NB4 (cell line): ENCODE measurements around the gene TMEM92.

Experiments
- DNase-seq: peaks from one replicate; pipeline ENCODE4 v3.0.0; 2010; ENCODE audit warnings: low read depth
- H3K4me3 ChIP-seq: one replicate; pipeline ENCODE4 v1.5.1; 2011; ENCODE audit warnings: mild to moderate bottlenecking, low read depth, low read length, moderate library complexity
- MYC ChIP-seq: IDR thresholded peaks from 2 replicates; pipeline ENCODE4 v1.6.1; 2011; ENCODE audit warnings: low read depth, low read length
- POLR2A ChIP-seq: IDR thresholded peaks from 2 replicates; pipeline ENCODE4 v1.6.1; 2011; ENCODE audit warnings: mild to moderate bottlenecking; ENCODE audit not compliant: insufficient read length; ENCODE audit errors: extremely low read depth
- TF ChIP-seq, protein P1 (sequence below): IDR thresholded peaks from one replicate; pipeline ENCODE4 v1.5.1; 2012; ENCODE audit warnings: low read depth, low read length
- TF ChIP-seq, protein P2 (sequence below): IDR thresholded peaks from 2 replicates; pipeline ENCODE4 v1.6.1; 2011; ENCODE audit warnings: low read depth, low read length

Gene TMEM92

DNA sequence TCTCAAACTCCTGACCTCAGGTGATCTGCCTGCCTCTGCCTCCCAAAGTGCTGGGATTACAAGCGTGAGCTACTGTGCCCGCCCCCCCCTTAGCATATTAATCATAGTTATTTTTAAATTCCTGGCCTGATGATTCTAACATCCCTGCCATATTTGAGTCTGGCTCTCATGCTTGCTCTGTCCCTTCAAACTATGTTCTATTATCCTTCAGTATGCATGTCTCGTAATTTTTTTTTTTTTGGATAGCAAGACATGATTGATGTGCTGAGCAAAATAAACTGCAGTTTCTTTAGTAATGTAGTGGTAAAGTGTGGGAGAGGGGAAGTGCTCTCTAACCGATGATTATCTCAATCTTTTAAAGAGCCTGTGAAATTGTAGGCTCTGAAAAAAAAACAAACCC, 34.3 kb upstream of the TMEM92 start:
- no peak for TF ChIP-seq MYC
- TF ChIP-seq, protein P1, sequence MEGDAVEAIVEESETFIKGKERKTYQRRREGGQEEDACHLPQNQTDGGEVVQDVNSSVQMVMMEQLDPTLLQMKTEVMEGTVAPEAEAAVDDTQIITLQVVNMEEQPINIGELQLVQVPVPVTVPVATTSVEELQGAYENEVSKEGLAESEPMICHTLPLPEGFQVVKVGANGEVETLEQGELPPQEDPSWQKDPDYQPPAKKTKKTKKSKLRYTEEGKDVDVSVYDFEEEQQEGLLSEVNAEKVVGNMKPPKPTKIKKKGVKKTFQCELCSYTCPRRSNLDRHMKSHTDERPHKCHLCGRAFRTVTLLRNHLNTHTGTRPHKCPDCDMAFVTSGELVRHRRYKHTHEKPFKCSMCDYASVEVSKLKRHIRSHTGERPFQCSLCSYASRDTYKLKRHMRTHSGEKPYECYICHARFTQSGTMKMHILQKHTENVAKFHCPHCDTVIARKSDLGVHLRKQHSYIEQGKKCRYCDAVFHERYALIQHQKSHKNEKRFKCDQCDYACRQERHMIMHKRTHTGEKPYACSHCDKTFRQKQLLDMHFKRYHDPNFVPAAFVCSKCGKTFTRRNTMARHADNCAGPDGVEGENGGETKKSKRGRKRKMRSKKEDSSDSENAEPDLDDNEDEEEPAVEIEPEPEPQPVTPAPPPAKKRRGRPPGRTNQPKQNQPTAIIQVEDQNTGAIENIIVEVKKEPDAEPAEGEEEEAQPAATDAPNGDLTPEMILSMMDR: no peak
- TF ChIP-seq, protein P2, sequence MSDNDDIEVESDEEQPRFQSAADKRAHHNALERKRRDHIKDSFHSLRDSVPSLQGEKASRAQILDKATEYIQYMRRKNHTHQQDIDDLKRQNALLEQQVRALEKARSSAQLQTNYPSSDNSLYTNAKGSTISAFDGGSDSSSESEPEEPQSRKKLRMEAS: no peak
- H3K4me3 ChIP-seq: no peak overlapping the region
- no peak for DNase-seq

DNA sequence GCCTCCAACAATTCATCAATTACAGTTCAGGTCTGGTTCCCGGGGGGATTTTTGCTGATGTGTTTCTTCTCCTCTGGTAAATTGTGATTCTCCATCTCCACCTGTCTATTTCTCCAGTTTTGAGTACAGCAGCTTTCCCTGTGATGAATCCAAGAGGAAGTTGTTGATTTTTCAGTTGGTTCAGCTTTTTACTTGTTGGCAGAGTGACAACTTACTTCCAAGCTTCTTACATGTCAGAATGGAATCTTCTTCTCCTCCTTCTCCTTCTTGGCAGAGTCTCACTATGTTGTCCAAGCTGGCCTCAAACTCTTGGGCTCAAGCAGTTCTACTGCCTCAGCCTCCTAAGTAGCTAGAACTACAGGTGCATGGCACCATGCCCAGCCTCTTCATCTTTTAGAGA, 33.4 kb upstream of the TMEM92 start:
- H3K4me3 ChIP-seq: no peak overlapping the region
- TF ChIP-seq, protein P2: no peak
- TF ChIP-seq, protein P1: no peak
- TF ChIP-seq MYC: no peak
- no peak for TF ChIP-seq POLR2A
- DNase-seq: no peak

DNA sequence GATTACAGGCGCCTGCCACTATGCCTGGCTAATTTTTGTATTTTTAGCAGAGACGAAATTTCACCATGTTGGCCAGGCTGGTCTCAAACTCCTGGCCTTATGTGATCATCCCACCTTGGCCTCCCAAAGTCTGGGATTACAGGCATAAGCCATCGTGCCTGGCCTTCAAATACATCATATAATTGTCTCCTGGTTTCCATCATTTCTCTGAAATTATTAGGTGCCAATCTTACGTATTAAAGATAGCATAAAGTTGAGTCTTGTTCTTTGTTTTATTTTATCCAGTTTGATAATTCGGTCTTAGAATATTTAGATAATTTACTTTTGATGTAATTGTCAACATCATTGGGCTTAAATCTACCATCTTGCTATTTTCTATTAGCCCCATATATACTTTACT, 32.8 kb upstream of the TMEM92 start:
- H3K4me3 ChIP-seq: no peak overlapping the region
- no peak for TF ChIP-seq POLR2A
- TF ChIP-seq, protein P2: no peak
- TF ChIP-seq, protein P1: no peak
- TF ChIP-seq MYC: no peak
- no peak for DNase-seq

DNA sequence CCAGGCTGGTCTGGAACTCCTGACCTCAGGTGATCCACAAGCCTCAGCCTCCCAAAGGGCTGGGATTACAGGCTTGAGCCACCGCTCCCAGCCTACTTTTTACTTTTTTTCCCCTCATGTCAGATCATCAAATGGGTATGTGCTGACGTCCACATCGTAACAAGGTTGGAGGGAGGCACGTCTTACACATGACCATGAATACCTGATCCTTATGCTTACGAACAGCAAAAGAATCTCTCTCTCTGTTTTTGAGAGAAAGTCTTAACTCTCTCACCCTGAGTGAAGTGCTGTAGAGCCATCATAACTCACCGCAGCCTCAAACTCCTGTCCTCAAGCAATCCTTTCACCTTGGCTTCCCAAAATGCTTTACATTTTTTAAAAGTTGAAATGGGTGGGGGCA, 29.5 kb upstream of the TMEM92 start:
- TF ChIP-seq POLR2A (no peak), MYC (no peak)
- TF ChIP-seq, protein P1: no peak
- TF ChIP-seq, protein P2: no peak
- DNase-seq: no peak
- no peak overlapping the region for H3K4me3 ChIP-seq

DNA sequence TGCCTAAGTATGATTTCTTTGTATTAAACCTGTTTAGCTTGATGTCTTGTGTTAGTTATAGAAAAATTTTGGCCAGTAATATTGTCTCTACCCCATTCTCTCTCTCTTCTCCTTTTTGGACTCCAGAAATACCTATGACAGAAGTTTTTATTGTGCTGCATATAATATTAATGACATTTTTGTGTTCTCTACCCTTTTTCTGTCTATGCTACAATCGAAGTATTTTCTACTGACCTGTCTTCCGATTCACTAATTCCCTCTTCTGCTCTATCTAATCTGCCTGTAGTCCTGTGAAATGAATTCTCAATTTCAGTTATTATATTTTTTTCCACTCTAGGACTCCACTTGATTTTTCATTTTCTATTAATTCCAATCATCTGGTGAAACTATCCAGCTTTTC, 26.0 kb upstream of the TMEM92 start:
- no peak overlapping the region for H3K4me3 ChIP-seq
- no peak for DNase-seq
- TF ChIP-seq POLR2A: no peak
- no peak for TF ChIP-seq MYC
- TF ChIP-seq, protein P1: no peak

DNA sequence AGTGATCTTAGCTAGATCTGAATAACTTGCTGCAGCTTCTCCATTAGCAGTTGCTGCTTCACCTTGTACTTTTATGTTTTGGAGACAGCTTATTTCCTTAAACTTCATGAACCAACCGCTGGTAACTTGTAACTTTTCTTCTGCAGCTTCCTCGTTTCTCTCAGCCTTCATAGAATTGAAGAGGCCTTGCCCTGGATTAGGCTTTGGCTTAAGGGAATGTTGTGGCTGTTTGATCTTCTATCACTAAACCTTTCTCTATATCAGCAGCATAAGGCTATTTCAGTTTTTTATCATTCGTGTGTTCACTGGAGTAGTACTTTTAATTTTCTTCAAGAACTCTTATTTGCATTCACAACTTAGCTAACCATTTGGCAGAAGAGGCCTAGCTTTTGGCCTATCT, 21.5 kb upstream of the TMEM92 start:
- TF ChIP-seq, protein P2: no peak
- TF ChIP-seq, protein P1: no peak
- TF ChIP-seq POLR2A: no peak
- no peak for TF ChIP-seq MYC
- no peak for DNase-seq
- no peak overlapping the region for H3K4me3 ChIP-seq
